HEK293T (cell line): ENCODE data around the gene PKNOX2.

ENCODE experiments used
- FOXK2 ChIP-seq: fragments of 450-650 bp; IDR thresholded peaks from 2 replicates; pipeline ENCODE4 v1.6.1; 2016; ENCODE audit warnings: mild to moderate bottlenecking
- PKNOX1 ChIP-seq: fragments of 450-650 bp; IDR thresholded peaks from 2 replicates; pipeline ENCODE4 v1.6.1; 2016
- TARDBP ChIP-seq: fragments of 450-650 bp; IDR thresholded peaks from 2 replicates; pipeline ENCODE4 v1.6.1; 2016

- TF ChIP-seq TARDBP = no peak
- TF ChIP-seq FOXK2 = no peak
- TF ChIP-seq PKNOX1 = no peak
These were observed 12.3 kb downstream of the PKNOX2 start for GRCh38 chr11:125176866-125177265.
